CD1c-positive myeloid dendritic cell (primary cell): ENCODE data around the gene RAB11FIP4.
A peak's percentile ranks its signal among the peaks of the same experiment; 100 is the strongest.

Source experiments
- DNase-seq: peaks from one replicate; pipeline ENCODE4 v3.0.0-alpha.2; 2016; ENCODE audit errors: extremely low spot score

Gene RAB11FIP4

GRCh38 chr17:31386542-31387075 lies 4.9 kb upstream of the RAB11FIP4 start:
- DNase-seq, result no peak

GRCh38 chr17:31387438-31387837 lies 4.0 kb upstream of the RAB11FIP4 start:
- no peak for DNase-seq

DNA sequence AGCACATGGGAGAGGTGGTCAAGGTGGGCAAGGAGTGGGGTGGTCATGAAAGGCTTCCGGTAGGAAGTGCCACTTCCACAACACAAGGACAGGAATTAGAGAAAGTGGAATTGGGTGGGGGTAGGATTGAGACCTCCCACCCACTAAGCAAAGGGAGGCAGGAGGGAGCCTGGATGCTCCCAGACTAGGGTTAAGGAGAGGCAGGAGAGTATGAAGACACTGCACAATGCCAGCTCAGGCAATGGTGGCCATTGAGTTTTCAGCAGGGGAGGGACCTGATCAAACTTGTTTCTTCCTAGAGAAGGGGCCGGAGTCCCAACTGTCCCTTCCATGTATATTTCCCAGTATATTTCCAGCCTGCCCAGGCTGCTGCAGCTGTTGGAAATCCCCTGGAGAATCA lies 3.1 kb upstream of the RAB11FIP4 start:
- no peak for DNase-seq

GRCh38 chr17:31388770-31389656 lies 2.5 kb upstream of the RAB11FIP4 start:
- peak; percentile 45 for DNase-seq

DNA sequence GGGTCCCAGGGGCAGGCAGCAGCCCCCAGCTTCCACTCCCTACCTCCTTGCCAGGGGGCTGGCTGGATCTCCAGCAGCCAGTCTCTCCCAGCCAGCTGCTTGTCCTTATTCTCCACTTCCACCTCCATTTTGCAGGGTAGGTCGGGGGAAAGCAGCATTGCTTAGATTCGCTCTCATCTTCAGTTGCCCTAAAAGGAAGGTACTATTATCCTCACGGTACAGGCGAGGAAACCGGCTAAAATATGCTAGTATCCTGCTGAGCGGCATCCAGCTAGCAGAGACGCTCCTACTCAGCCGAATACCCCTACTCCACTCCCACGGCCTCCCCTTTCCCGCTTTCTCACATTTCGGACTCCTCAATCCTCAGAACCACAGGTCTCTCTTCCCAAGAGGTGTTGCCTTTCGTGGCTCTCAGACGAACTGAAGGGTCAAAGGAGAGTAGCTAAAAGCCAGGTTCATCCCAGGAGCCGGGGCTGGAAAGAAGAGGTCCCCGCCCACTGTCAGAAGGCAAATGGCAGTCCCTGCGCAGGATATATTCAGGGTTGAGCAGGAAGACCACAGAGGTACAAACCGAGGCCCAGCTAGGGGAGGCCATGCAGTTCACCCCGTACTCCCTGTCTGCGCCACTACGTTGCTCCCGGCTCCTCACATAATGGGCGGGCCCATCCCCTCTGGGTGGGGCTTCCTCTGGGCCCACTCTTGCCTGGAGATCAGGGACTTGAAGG lies 1.7 kb upstream of the RAB11FIP4 start:
- no peak for DNase-seq

DNA sequence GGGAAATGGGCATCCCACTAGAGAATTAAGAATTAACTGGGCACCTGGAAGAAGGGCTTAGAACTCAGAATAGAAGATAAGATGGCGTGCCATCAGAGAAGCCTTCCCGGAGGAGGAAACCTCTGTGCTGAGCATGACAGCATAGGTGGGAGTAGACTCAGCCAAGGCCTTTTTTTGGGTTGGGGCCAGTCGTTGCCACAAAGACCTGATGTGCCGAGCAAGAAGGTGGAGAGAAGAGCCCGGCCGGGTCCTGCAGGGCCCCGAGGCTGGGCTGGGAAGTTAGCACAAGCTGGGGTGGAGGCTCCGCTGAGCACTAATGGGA lies 1.1 kb upstream of the RAB11FIP4 start:
- DNase-seq, result no peak

GRCh38 chr17:31390748-31391495 lies 553 bp upstream of the RAB11FIP4 start:
- DNase-seq, result no peak

- DNase-seq, result no peak
These were observed 754 bp downstream of the RAB11FIP4 start for GRCh38 chr17:31392002-31392855.

- DNase-seq, result no peak
These were observed 1.6 kb downstream of the RAB11FIP4 start for GRCh38 chr17:31392856-31393748.

- no peak for DNase-seq
These were observed 2.3 kb downstream of the RAB11FIP4 start for GRCh38 chr17:31393749-31394146.

DNA sequence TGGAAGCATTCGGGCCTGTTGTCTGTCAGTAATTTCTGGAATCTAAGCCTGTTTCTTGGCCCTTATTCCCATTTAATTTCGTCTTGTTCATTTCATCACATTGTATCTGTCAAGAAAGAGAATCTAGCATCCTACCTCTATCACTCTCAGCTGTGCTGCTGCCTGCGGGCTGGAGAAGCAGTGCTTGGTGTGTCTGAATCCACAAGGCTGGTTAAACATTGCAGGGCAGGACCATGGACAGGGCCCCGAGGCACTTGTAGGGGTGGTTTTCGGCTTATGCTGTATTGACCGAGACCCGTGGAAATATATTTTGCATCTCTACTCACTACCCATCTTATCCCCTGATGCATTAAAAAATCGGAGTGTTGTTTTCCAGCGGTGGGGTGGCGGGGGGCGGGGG lies 3.1 kb downstream of the RAB11FIP4 start:
- peak; percentile 32 for DNase-seq

DNA sequence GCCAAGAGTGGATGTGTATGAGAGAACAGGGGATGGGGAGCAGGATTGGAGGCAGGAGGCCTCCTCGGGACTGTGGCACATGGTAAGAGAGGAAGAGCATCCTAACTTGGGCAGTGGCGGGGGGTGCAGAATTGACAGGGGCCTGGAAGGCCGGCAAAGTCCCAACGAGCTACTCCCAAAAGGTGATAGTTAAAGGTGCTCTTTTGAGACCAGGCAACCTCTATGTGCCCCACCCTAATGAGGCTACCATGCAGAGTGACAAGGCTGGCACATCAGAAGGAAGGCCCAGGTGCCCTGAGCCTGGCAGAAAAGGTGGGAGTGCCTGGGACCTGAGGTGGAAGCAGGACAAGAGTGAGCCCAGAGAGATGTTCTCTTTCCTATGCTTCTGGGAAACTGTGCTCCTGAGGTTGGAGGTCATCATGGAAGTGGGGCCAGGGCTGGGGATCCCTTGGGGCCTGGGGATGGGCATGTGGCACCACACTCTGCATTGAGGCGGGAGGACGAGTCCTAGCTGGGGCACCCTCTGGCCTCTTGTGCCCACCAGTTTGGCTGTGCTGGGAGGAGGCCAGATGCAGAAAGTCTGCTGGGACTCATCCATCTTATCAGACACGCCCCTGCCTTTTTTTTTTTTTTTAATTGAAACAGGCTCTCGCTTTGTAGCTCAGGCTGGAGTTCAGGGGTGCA lies 5.9 kb downstream of the RAB11FIP4 start:
- DNase-seq, result no peak

DNA sequence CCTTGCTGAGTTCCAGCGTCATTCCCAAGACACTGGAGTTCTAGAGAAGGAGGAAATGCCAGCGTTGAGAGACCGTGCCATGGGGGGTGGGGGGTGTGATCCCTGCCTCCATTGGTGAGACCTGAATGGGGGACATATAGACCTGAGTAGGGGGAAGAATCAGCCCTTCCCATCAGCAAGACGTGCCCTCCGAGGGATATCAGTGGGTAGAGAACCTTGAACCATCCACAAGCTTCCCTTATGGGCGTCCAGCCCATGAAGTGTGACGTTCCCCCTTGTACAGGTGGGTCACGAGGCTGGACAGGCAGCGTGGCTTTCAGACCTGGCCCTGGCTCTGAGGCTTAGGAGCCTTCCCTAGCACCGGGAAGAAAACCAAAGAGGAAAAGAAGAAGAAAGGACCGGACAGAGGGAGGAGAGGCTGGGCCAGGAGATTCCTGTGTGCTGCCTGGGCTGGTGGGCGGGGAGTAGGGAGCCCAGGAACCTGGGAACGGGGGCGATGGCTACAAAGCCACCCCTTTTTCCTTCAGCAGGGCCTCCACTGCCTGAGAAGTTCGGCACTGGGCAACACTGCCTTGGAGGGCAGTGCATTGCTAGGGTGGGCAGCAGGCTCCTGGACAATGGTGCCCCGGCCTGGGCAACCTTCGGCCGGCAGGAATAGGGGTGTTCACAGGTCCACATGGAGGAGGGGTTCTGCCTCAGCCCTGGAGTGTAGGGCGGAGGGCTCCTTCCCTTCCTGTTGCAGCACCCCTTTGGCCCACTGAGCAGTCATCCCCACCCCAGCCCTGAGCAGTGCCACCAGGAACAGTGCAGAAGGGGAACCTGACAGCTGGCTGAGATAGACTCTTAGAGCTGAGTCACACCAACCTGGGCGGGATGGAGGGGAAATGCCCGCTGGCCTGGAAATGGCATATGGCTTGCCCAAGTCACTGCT lies 7.2 kb downstream of the RAB11FIP4 start:
- DNase-seq, result peak; percentile 32

DNA sequence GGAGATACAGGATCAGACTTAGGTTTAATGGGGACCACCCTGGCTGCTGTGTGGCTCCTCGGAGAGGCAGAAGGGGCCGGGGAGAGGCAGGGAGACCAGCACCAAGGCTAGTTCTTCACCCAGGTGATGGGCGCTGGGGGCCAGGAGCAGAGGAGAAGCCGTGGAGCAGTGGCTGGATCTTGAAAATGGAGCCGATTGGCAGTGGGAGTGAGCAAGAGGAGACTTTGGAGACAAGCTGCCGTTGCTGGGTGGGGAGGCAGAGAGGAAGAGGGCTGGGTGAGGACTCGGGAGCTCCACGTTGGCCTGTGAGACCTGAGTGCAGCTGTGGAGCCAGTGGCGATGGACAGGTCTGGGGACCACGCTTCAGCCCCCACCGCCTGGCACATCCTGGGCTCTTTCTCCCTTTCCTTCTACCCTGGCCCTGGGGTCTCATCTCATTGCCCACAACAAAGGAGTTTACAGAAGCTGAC lies 9.0 kb downstream of the RAB11FIP4 start:
- DNase-seq, result no peak

- DNase-seq, result no peak
These were observed 10.2 kb downstream of the RAB11FIP4 start for GRCh38 chr17:31401456-31402254.

DNA sequence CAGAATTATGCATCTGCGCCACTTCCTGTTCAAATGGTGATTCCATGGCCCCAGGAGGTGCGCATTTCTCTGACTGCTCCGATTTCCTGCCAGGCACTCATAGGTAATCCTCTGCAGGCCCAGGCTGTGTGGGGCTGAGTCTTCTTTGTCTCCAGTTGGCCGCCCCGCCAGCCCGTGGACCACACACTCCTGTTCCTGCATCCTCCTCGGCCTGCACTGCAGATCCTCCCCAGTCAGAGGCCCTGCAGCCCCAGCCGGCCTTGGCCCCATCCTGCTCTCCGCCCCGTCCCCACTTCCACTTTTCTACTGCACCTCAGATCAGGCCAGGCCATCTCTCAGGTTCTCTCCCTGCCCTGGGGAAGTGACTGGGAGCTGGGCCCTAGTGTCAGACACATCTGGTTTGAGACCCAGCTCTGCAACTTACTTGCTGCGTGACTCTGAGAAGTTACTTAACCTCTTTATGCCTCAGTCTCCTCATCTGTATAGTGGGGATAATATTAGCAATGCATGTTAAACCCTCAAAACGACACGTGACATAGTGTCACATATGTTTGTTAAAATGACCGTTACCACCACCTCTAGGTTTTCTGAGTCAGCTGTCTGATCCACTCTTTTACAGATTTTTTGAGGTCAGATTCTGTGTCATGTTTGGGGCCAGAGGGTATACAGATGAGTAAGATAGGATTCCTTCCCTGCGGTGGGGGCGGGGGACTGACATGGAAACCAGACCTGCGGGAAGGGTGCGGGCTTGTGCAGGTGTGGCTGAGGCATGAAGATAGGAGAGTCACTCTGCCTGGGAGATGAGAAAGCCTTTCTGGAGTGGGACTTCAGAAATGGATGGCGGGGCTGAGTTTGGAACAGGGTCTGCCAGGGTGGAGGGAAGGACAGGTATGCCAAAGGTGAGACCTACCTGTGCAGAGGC lies 12.8 kb downstream of the RAB11FIP4 start:
- DNase-seq, result no peak
